Renal pelvis (tissue), 4 donors: Measurements from ENCODE around the gene PDCD11. TPM values are rescaled to one million over a fixed set of nuclear protein-coding genes. Genes with fewer than 3 reads are reported as not detected.
"Not testable (repeated sequence)": the region's sequence is repeated elsewhere in the genome, so short reads cannot be mapped to it uniquely, and the experiment has no call there.

Experiments used
- DNase-seq: peaks from one replicate; pipeline ENCODE4 v3.0.0-alpha.2; 2013
- polyA plus RNA-seq, 3 donors: library from polyadenylated mRNA; unstranded; fragments of 120-200 nt; gene quantifications; one replicate each; pipeline ENCODE4 v1.2.1, GENCODE V29; 2013; ENCODE audit not compliant: insufficient read length in 3 of 3

The PDCD11 gene
- polyA plus RNA-seq, 3 donors, result 35.9 to 44.9 (median 42.7) TPM

- no peak for DNase-seq
These were observed 75.6 kb downstream of the PDCD11 start for GRCh38 chr10:103472005-103472404.

- DNase-seq, result no peak
These were observed 76.8 kb downstream of the PDCD11 start for GRCh38 chr10:103473261-103473671.

- DNase-seq, result no peak
These were observed 77.7 kb downstream of the PDCD11 start for GRCh38 chr10:103474077-103474476.

- no peak for DNase-seq
These were observed 79.0 kb downstream of the PDCD11 start for GRCh38 chr10:103475437-103475836.

GRCh38 chr10:103476046-103476768, 79.8 kb downstream of the PDCD11 start:
- DNase-seq, result no peak

GRCh38 chr10:103478671-103479070, 82.2 kb downstream of the PDCD11 start:
- no peak for DNase-seq

- DNase-seq, result no peak
These were observed 82.7 kb downstream of the PDCD11 start, which contains the start of gene CALHM3 for GRCh38 chr10:103479135-103479534. Gene CALHM3 (minus strand): TSS chr10:103479240. CDS start chr10:103479032, 208 bp downstream.

GRCh38 chr10:103480521-103480920, 84.1 kb downstream of the PDCD11 start:
- DNase-seq, result no peak

GRCh38 chr10:103481974-103482531, 85.6 kb downstream of the PDCD11 start:
- no peak for DNase-seq

- not testable (repeated sequence) for DNase-seq
These were observed 90.4 kb downstream of the PDCD11 start for GRCh38 chr10:103486635-103487409.

GRCh38 chr10:103487410-103487708, 90.9 kb downstream of the PDCD11 start:
- DNase-seq, result no peak

GRCh38 chr10:103490986-103491314, 94.5 kb downstream of the PDCD11 start:
- no peak for DNase-seq

- peak; percentile 67 for DNase-seq
These were observed 95.4 kb downstream of the PDCD11 start for GRCh38 chr10:103491729-103492364.

- DNase-seq, result no peak
These were observed 96.3 kb downstream of the PDCD11 start for GRCh38 chr10:103492655-103493261.

GRCh38 chr10:103493362-103493915, 97.0 kb downstream of the PDCD11 start, which contains the start of gene NEURL1:
Gene NEURL1 (plus strand): TSS chr10:103493705. CDS start chr10:103494388, 683 bp downstream.
- DNase-seq, result no peak

- no peak for DNase-seq
These were observed 97.8 kb downstream of the PDCD11 start for GRCh38 chr10:103493916-103494877.

GRCh38 chr10:103495321-103495720, 98.9 kb downstream of the PDCD11 start:
- no peak for DNase-seq
